Pancreas (tissue), 10 donors: ENCODE measurements around the gene VAPB. TPM values are rescaled to one million over a fixed set of nuclear protein-coding genes. Genes with fewer than 3 reads are reported as not detected.

Experiments
- ATAC-seq, 4 donors: fragments of 200-7000 bp; cut with Tn5 transposase; one replicate each; pipeline versions ENCODE4 v1.8.0 to v1.9.1; 2020; ENCODE audit warnings: mild to moderate bottlenecking in 4 of 4, moderate library complexity in 4 of 4
- DNase-seq, 6 donors: peaks; one replicate each; pipeline ENCODE4 v3.0.0-alpha.2; 2020
- FAIRE-seq: peaks from 2 replicates; lab custom pipeline; 2012; peaks lifted over from hg19 to GRCh38; lab: Jason Lieb, UNC
- H3K27ac ChIP-seq, 4 donors: fragments of 200-600 bp; sonication (generic); 1 replicate in 3 of 4; 2 replicates in 1 of 4; pipeline versions ENCODE4 v1.5.0 to v1.8.0; 2020
- H3K27me3 ChIP-seq, 4 donors: fragments of 200-600 bp; one replicate each; pipeline ENCODE4 v1.8.0; 2021
- H3K36me3 ChIP-seq, 3 donors: fragments of 200-600 bp; sonication (generic) in 1 of 3; one replicate each; pipeline versions ENCODE4 v1.5.0 to v1.8.0; 2020 to 2021
- H3K4me1 ChIP-seq, 3 donors: fragments of 200-600 bp; one replicate each; pipeline ENCODE4 v1.8.0; 2021
- H3K4me3 ChIP-seq, 4 donors: fragments of 200-600 bp; sonication (generic) in 2 of 4; one replicate each; pipeline versions ENCODE4 v1.5.0 to v1.8.0; 2020 to 2021
- H3K9me3 ChIP-seq, 4 donors: fragments of 200-600 bp; one replicate each; pipeline ENCODE4 v1.8.0; 2021
- CTCF ChIP-seq, 4 donors: fragments of 200-600 bp; sonication (generic) in 3 of 4; IDR thresholded peaks; one replicate each; pipeline versions ENCODE4 v1.5.0 to v1.8.0; 2021; ENCODE audit warnings: antibody characterized with exemption in 4 of 4
- WGBS, 2 donors: extraction: QIAGEN DNeasy Blood & Tissue Kit; methylation state at CpG; one replicate each; pipeline ENCODE4 v1.1.7; 2013; 5-methylcytosine and 5-hydroxymethylcytosine counted together
- intact Hi-C, 3 donors: fragments of 100-400 bp; cut with DNase I; formaldehyde crosslinking; loops; one replicate each; pipeline versions ENCODE4 v1.11.1 to v1.14.2; 2022
- polyA plus RNA-seq, 2 donors: library from polyadenylated mRNA; stranded (reverse); fragments of 200-250 nt; gene quantifications; one replicate each; pipeline ENCODE4 v1.2.3, GENCODE V29; 2013
- total RNA-seq, 6 donors: library from RNA; stranded (reverse); fragmentation: NEBNext Ultra II Directional in 4 of 6; extraction: Animal tissue kit (Norgen Biotek cat#: 25700) in 4 of 6; gene quantifications; one replicate each; pipeline versions ENCODE4 v1.2.1 to v1.2.4, GENCODE V29; 2021 to 2023
- donor health status: healthy with polysubstance abuse.
- donor health status: DM: no; HTN: no; CAD: no; lungs with moderate emphysema.
- donor health status: DM: no; HTN: no; CAD: no.
- donor health status: control.
- donor health status: control.
- donor health status: Bipolar disorder and iron deficiency.
- donor health status: DM: yes; HTN: yes; CAD: no.
- donor health status: DM: no; HTN: no; CAD: no.
- donor health status: DM: no; HTN: no; CAD: no.
- donor health status: DM: yes; HTN: yes; CAD: no.

VAPB gene
- total and polyA plus RNA-seq, 8 donors, result 9.6 to 30.3 (median 20.6) TPM

- H3K9me3 ChIP-seq, result no peaks in the 10 kb centered on the region
- no peak for DNase-seq
- WGBS, 2 donors, result 61 to 76% methylated on average over 7 of the region's 7 CpGs
- intact Hi-C loops, result no loop called here
- no peaks in the 10 kb centered on the region for H3K27me3 ChIP-seq
- no peak for ATAC-seq
- no peak overlapping the region for H3K27ac ChIP-seq
- TF ChIP-seq CTCF (IDR thresholded peaks at IDR 0.05), result no peak
- no peak overlapping the region for H3K4me3 ChIP-seq
- FAIRE-seq, result no peak
- no peaks in the 10 kb centered on the region for H3K36me3 ChIP-seq
- H3K4me1 ChIP-seq, result no peaks in the 10 kb centered on the region
These were observed 11.1 kb upstream of the VAPB start for GRCh38 chr20:58377766-58378401.

GRCh38 chr20:58378704-58379103 is 10.3 kb upstream of the VAPB start:
- Histone ChIP-seq H3K36me3 (no peaks in the 10 kb centered on the region), H3K9me3 (no peaks in the 10 kb centered on the region), H3K27ac (no peak overlapping the region), H3K27me3 (no peaks in the 10 kb centered on the region), H3K4me3 (no peak overlapping the region), H3K4me1 (no peaks in the 10 kb centered on the region)
- DNase-seq (no peak), FAIRE-seq (no peak), ATAC-seq (no peak)
- no peak for TF ChIP-seq CTCF (IDR thresholded peaks at IDR 0.05)
- WGBS, 2 donors, result 59 to 72% methylated on average over 3 of the region's 3 CpGs
- intact Hi-C loops, result no loop called here

DNA sequence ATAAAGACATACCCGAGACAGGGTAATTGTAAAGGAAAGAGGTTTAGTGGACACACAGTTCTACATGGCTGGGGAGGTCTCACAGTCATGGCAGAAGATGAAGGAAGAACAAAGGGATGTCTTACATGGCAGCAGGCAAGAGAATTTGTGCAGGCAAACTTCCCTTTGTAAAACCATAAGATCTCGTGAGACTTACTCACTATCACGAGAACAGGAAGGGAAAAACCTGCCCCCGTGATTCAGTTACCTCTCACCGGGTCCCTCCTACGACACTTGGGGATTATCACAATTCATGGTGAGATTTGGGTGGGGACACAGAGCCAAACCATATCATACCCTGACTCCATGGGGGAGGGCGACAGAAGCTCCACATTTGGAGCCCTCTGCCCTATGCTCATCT is 7.4 kb upstream of the VAPB start:
- no peak for ATAC-seq
- no peak for FAIRE-seq
- intact Hi-C loops, result no loop called here
- WGBS, 2 donors, result 78 to 87% methylated on average over 7 of the region's 7 CpGs
- no peaks in the 10 kb centered on the region for H3K9me3 ChIP-seq
- no peaks in the 10 kb centered on the region for H3K27me3 ChIP-seq
- DNase-seq, result no peak
- no peak overlapping the region for H3K27ac ChIP-seq
- H3K4me1 ChIP-seq, result no peaks in the 10 kb centered on the region
- no peak overlapping the region for H3K4me3 ChIP-seq
- TF ChIP-seq CTCF (IDR thresholded peaks at IDR 0.05), result no peak
- H3K36me3 ChIP-seq, result no peaks in the 10 kb centered on the region

GRCh38 chr20:58382096-58382495 is 6.9 kb upstream of the VAPB start:
- no peak for ATAC-seq
- Histone ChIP-seq H3K4me1 (no peaks in the 10 kb centered on the region), H3K27me3 (no peaks in the 10 kb centered on the region), H3K9me3 (no peaks in the 10 kb centered on the region), H3K4me3 (no peak overlapping the region), H3K27ac (no peak overlapping the region), H3K36me3 (no peaks in the 10 kb centered on the region)
- WGBS, 2 donors, result 81 to 83% methylated on average over 4 of the region's 4 CpGs
- no peak for FAIRE-seq
- no peak for DNase-seq
- intact Hi-C loops, result no loop called here
- TF ChIP-seq CTCF (IDR thresholded peaks at IDR 0.05), result no peak

DNA sequence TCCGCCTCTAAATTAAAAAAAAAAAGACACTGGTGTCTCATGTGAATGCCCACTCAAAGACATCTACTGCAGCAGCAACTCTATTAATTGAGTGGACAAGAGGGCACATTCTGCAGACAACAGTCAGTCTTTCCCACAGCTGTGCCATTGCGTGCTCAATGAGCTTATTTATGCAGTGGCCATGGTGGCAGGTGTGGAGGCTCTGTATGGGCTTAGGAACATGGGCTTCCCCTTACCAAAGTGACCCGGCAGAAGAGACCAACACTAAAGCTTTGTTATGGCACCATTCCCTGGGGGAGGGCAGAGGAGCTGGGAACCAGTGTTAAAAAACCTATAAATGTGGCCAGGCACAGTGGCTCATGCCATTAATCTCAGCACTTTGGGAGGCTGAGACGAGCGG is 4.2 kb upstream of the VAPB start:
- no peaks in the 10 kb centered on the region for H3K27me3 ChIP-seq
- no peak for TF ChIP-seq CTCF (IDR thresholded peaks at IDR 0.05)
- no peak for FAIRE-seq
- ATAC-seq, result no peak
- H3K9me3 ChIP-seq, result no peaks in the 10 kb centered on the region
- intact Hi-C loops, result no loop called here
- 79 to 84% methylated on average over 5 of the region's 5 CpGs for WGBS, 2 donors
- DNase-seq, result no peak
- H3K4me1 ChIP-seq, result no peaks in the 10 kb centered on the region
- no peaks in the 10 kb centered on the region for H3K36me3 ChIP-seq
- H3K27ac ChIP-seq, result no peak overlapping the region
- no peak overlapping the region for H3K4me3 ChIP-seq
